Effector memory CD4-positive, alpha-beta T cell (primary cell): ENCODE data around the gene LAMB4.

Experiments
- DNase-seq, 3 donors: peaks; one replicate each; pipeline ENCODE4 v3.0.0-alpha.2; 2020
- H3K27ac ChIP-seq: 2 replicates; pipeline ENCODE4 v1.7.0; 2013; ENCODE audit warnings: mild to moderate bottlenecking, low read length, moderate library complexity; ENCODE audit not compliant: insufficient read depth, poor library complexity, severe bottlenecking
- H3K27me3 ChIP-seq: replicated peaks from 2 replicates; pipeline ENCODE4 v1.7.0; 2013; ENCODE audit warnings: mild to moderate bottlenecking, low read length; ENCODE audit not compliant: insufficient read depth, control insufficient read depth, poor library complexity, severe bottlenecking
- H3K36me3 ChIP-seq: 2 replicates; pipeline ENCODE4 v1.7.0; 2013; ENCODE audit warnings: mild to moderate bottlenecking, low read length, moderate library complexity; ENCODE audit not compliant: control insufficient read depth, insufficient read depth
- H3K4me1 ChIP-seq: 2 replicates; pipeline ENCODE4 v1.7.0; 2013; ENCODE audit warnings: low read length, mild to moderate bottlenecking; ENCODE audit not compliant: control insufficient read depth, insufficient read depth, poor library complexity, severe bottlenecking
- H3K4me3 ChIP-seq: 2 replicates; pipeline ENCODE4 v1.7.0; 2013; ENCODE audit warnings: low read length, low read depth, mild to moderate bottlenecking; ENCODE audit not compliant: insufficient read depth, poor library complexity, severe bottlenecking
- H3K9me3 ChIP-seq: 2 replicates; pipeline ENCODE4 v1.7.0; 2013; ENCODE audit warnings: mild to moderate bottlenecking, low read length, moderate library complexity; ENCODE audit not compliant: control insufficient read depth

The LAMB4 gene

DNA sequence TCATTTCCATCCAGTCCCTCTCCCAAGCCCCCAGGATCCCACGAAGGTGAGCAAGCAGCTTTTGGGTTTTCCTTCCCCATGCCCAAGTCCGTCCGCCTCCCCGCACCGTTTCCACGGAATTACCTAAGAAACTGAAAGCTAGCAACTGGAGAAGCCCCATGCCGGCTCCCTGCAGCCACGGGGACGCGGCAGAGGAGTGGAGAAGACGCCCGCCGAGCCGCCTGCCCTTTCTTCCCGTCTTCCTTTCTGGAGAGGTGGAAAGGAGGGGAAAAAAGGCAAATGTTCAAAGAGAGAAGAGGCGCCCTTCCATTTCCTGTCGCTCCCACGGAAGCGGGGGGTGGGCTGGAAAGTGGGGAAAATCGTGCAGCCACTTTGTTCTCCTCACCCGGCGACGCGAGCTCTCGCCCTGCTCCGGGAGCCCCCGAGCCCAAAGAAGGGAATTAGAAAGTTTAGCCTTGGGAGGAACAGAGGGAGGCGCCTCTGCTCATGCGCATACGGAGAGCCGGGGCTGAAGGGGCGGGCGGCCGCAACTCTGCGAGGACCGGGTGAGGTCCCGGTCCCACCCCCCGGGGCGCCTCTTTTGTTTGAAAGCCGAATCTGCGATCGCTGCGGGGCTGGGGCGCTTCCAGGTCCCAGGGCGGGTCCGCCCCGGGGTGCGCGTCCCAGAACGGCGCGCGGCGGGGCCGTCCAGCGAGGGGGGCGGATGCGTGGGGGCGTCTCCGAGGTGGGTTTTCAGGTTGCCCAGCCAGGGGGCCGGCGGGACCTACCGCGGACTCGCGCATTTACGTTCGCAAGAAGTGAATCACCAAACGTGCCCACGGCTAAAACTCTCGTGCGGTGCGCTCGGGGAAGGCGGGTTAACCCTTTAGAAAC is 127.2 kb downstream of the LAMB4 start, which contains the start of gene LAMB1:
TSS of gene LAMB1 (minus strand) at position 436 of the 873 bp plus-strand sequence. CDS start at position 160, 276 bp downstream.
- no peaks in the 10 kb centered on the region for H3K9me3 ChIP-seq
- peak within 1 kb of the TSS; percentile 54 for H3K4me3 ChIP-seq
- no peak within 1 kb of the TSS for H3K27ac ChIP-seq
- no peaks in the 10 kb centered on the region for H3K36me3 ChIP-seq
- H3K27me3 ChIP-seq, result peaks cover 22% of the 10 kb centered on the region
- DNase-seq, result no peak
- H3K4me1 ChIP-seq, result peaks cover 13% of the 10 kb centered on the region

DNA sequence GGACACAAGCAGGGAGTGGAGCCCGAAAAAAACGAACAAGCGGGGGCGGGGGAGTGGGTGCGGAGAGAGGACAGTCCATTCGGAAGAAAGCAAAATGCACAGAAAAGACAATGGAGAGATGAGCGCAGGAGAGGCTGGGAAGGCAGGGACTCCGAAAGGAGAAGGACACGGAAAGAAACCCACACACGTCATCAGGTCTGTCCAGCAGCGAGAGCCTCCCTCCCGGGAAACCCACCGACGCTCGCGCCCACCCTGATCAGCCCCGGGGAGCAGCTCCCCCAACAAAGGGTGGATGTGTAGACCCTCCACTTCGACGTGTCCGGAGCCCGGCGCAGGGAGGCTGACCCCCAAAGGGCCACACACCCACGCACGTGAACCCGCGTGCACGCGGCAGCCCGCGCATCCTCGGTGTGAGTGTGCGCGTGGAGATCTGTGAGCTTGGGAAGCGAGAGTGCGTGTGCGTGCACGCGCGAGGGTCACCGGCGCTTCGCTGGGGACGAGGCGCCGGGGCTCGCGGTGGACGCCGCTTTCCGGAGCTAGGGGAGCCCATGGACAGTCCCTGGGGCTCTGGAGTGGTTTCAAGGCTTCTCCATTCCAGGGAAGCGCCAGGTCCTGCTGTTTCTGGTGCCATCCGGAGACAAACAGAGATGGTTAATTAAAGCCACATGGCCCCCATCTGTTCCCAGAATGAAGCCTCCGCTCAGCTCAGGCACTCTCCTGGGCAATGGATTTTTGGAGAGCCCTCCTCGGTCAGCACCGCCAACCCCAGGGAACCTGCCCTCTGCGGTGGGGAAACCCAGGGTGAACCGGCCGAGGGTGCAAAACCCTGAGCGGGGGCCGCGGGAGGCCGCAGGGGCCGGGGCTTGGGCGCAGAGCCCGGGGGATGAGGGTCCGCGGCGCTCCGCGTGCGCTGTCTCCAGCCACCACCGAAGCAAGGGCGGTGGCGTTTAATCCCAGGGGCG is 128.1 kb downstream of the LAMB4 start:
- no peaks in the 10 kb centered on the region for H3K9me3 ChIP-seq
- H3K4me1 ChIP-seq, result peaks cover 13% of the 10 kb centered on the region
- H3K4me3 ChIP-seq, result peak overlapping the region; percentile 54
- H3K27ac ChIP-seq, result no peak overlapping the region
- no peaks in the 10 kb centered on the region for H3K36me3 ChIP-seq
- peaks cover 22% of the 10 kb centered on the region for H3K27me3 ChIP-seq
- no peak for DNase-seq

DNA sequence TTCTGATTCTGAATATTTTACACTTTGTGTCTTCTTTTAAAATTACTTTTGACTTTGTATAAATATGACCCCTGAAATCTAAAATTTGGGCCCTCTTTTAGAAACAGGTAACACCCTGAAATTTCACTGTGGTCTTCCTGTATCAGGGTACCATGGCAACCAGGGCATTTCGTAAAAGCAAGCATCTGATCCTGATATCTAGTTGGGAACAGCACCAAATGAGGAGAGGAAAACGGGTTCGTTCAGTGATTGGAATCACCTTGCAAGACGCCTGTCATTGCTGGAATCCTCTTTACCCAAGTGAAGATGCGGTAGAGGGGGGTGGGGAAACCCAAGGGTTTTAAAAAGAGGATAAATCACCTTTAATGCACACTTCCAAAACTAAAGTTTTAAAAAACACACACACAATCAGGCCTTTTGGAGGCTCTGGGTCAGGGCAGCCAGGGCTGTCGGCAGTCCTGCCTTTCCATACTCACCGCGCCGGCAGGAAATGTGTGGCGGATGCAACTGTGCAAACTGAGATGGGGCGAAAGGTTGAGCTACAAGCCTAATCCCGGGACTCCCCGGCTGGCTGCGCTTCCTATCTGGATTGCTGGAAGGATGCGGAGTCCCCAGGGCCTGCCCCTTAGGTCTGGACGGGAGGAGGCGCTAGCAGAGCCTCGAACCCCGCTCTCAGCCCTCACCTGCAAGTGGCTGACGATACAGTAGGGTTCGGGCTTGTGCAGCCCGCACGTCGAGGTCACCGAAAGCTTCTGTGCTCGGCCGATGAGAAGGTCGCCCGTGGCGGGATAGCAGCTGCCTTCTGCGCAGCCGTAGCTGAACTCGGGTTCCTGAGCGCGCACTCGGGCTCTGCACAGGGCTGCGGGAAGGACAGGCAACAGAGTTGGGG is 129.0 kb downstream of the LAMB4 start:
- Histone ChIP-seq H3K9me3 (no peaks in the 10 kb centered on the region), H3K27me3 (peaks cover 22% of the 10 kb centered on the region), H3K27ac (no peak overlapping the region), H3K4me3 (no peak overlapping the region), H3K36me3 (no peaks in the 10 kb centered on the region), H3K4me1 (peaks cover 13% of the 10 kb centered on the region)
- DNase-seq, result no peak

DNA sequence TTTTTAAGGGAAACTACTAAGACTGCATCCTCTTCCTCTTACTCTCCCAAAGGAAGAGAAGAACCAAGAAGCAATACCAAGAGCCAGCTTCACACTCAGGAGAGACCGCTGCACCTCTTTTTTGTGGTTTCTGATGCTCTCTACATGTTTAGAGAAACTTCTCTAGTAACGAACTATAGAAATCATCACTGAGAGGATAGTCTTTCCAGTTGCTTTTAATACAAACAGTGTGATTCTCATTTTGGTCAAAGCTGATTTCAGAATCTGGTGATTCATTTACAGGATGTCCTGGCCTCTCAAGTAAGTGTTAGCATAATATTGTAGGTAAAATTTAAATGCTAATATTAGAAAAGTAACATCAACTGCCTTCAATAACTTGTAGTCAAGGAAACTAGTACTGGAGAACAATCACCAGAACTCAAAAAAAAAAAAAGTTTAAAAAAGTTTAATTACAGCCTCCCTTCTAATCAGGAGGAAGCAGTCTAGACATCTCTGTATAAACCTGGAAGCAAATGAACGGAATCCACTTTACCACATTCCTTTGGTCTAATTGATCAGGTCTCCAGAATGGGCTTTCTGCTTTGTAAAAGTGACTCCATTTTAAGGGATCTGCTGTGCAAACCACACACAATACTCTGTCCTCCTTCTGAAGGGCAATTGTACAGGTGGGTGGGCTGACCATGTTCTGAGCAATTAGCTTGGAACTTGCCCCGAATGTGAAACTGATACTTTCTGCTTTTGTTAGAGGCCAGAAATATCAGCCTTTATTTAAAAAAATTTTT is 130.2 kb downstream of the LAMB4 start:
- H3K4me1 ChIP-seq, result peaks cover 13% of the 10 kb centered on the region

DNA sequence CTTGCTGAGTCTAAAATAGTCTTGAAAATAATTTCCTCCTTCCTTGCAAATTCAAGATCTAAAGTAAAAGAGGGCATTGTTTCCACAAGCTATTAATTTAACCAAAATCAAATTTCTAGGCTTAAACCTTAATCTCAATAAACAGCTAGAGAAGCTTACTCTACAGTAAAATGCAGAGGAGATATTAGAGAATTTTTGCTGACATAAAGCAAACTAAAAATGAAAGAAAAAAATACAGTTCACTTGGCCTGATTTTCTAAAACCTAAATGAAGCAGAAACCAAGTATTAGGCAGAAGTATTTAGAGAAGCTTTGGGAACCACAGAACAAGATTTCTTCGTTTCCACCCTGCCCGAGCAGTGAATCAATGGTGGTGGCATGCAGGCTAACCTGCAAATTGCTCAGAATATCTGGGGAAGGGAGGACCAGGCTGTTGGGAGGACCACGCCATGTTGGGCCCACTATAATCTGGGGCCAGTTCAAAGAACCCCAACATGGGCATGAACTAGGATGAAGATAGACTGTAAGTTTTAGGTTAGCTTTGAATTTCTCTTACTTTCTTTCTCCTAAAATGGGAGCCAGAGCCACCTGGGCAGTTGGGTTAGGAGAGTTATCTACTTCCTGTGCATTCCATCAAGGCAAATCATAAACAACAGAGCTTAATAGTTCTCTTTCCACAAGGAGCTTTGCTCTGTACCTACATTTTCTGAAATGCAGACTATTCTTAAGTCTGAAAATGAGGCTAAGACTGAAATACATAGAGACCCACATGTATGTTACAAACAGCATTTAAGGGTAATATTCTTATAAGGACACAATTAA is 131.3 kb downstream of the LAMB4 start:
- Histone ChIP-seq H3K9me3 (no peaks in the 10 kb centered on the region), H3K36me3 (no peaks in the 10 kb centered on the region), H3K27me3 (peaks cover 13% of the 10 kb centered on the region), H3K4me3 (no peak overlapping the region), H3K27ac (no peak overlapping the region), H3K4me1 (peaks cover 13% of the 10 kb centered on the region)
- DNase-seq, result no peak

More for the DNA sequence above, 130.2 kb downstream of the LAMB4 start:
- H3K9me3 ChIP-seq, result no peaks in the 10 kb centered on the region
- no peak for DNase-seq
- peaks cover 22% of the 10 kb centered on the region for H3K27me3 ChIP-seq
- H3K27ac ChIP-seq, result no peak overlapping the region
- H3K4me3 ChIP-seq, result no peak overlapping the region
- no peaks in the 10 kb centered on the region for H3K36me3 ChIP-seq

DNA sequence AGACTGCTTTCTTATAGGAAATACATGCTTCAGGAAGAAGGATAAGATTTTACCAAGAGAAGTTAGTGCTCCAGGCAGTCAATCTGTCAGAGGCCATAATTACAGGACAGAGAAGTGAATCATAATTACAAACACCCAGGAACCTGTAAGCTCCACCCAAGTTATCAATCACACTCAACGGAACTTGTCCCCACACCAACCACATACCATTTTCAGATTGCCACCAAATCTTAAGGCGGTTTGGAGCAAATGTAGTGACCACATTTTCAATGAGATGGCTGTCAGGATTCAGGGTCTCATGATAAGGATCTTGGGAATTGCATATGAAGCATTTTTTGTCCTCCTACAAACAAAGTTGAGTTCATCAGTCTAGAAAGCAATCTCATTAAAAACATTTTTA is 132.0 kb downstream of the LAMB4 start:
- Histone ChIP-seq H3K4me1 (peaks cover 10% of the 10 kb centered on the region), H3K27ac (no peak overlapping the region), H3K27me3 (peaks cover 10% of the 10 kb centered on the region), H3K36me3 (no peaks in the 10 kb centered on the region), H3K4me3 (no peak overlapping the region), H3K9me3 (no peaks in the 10 kb centered on the region)
- DNase-seq, result no peak

DNA sequence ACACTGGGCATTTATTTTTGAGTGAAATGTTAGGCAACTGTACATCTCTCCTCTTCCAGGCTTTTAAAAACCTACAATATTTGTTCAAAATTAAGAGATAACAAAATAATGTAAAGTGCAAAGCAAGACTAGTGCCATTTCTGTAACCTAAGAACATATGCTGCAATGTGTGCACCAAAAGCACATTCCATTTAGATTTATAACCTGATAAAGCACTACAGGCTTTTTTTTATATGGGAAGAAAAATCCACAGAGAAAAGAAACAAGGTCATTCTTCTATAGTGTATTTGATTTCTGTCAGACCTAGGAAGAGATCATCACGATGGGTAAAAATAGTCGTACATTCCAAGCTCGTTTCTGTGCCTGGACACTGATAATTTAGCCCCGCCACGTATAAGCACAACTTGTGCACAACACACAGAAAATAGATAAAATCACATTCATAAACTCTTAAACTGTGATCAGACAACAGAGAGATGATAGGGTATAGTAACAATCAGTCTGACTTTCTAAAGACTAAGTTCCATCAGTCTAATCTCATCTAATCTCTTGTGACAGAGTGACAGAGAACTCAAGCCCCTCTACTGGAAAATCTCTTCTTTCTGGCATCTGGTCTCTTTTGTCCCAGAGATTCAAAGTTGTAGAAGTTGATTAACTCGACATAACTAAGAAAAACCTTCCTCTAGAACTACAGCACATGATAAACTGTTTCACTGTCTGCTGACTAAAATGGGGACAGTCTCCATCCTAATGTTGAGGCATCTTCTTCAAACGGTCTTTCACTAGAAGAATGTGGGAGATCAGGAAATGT is 133.9 kb downstream of the LAMB4 start:
- H3K27ac ChIP-seq, result no peak overlapping the region
- H3K4me3 ChIP-seq, result no peak overlapping the region
- H3K4me1 ChIP-seq, result no peaks in the 10 kb centered on the region
- H3K27me3 ChIP-seq, result no peaks in the 10 kb centered on the region
- H3K36me3 ChIP-seq, result no peaks in the 10 kb centered on the region
- H3K9me3 ChIP-seq, result no peaks in the 10 kb centered on the region
- DNase-seq, result no peak
